ENCODE data around the gene TBX5. TPM values are rescaled to one million over a fixed set of nuclear protein-coding genes. Genes with fewer than 3 reads are reported as not detected.

TBX5 gene
- total RNA-seq, 4 donors from 2014 or later: 0.27 to 2.3 (median 1.0) TPM

DNA sequence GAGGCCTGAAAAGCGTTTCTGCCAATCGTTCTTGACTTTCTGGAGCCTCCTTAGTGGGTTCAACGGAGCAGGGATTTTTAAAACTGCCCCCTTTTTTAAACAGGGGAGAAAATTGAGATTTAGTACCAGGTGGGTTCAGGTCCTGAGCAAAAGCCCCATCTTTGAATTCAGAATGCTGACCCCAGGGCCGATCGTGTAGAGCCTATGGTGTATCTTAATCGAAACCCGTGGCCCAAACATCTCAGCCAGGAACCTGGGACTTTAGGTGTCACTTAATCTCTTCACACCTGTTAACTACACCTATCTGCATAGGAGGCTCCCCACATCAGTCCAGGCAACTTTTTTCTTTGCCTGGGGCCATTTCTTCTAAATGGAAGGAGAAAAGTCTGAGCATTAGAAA is 6.4 kb upstream of the TBX5 start:
- no peak for DNase-seq
- Histone ChIP-seq H3K36me3 (no peaks in the 10 kb centered on the region), H3K9me3 (no peaks in the 10 kb centered on the region), H3K27me3 (peaks cover 30% of the 10 kb centered on the region), H3K4me3 (replicated peaks in 1 of 3) (no peak overlapping the region), H3K27ac (no peak overlapping the region), H3K4me1 (peaks cover 0 to 9% of the 10 kb centered on the region in 2 donors)
- 20 to 27% methylated on average over 7 of the region's 7 CpGs for WGBS, 2 donors
- intact Hi-C loops (cut with DNase I): no loop called here
- TF ChIP-seq, protein P1, sequence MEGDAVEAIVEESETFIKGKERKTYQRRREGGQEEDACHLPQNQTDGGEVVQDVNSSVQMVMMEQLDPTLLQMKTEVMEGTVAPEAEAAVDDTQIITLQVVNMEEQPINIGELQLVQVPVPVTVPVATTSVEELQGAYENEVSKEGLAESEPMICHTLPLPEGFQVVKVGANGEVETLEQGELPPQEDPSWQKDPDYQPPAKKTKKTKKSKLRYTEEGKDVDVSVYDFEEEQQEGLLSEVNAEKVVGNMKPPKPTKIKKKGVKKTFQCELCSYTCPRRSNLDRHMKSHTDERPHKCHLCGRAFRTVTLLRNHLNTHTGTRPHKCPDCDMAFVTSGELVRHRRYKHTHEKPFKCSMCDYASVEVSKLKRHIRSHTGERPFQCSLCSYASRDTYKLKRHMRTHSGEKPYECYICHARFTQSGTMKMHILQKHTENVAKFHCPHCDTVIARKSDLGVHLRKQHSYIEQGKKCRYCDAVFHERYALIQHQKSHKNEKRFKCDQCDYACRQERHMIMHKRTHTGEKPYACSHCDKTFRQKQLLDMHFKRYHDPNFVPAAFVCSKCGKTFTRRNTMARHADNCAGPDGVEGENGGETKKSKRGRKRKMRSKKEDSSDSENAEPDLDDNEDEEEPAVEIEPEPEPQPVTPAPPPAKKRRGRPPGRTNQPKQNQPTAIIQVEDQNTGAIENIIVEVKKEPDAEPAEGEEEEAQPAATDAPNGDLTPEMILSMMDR (IDR thresholded peaks at IDR 0.05): no peak
- TF ChIP-seq POLR2A (IDR thresholded peaks at IDR 0.05): no peak

DNA sequence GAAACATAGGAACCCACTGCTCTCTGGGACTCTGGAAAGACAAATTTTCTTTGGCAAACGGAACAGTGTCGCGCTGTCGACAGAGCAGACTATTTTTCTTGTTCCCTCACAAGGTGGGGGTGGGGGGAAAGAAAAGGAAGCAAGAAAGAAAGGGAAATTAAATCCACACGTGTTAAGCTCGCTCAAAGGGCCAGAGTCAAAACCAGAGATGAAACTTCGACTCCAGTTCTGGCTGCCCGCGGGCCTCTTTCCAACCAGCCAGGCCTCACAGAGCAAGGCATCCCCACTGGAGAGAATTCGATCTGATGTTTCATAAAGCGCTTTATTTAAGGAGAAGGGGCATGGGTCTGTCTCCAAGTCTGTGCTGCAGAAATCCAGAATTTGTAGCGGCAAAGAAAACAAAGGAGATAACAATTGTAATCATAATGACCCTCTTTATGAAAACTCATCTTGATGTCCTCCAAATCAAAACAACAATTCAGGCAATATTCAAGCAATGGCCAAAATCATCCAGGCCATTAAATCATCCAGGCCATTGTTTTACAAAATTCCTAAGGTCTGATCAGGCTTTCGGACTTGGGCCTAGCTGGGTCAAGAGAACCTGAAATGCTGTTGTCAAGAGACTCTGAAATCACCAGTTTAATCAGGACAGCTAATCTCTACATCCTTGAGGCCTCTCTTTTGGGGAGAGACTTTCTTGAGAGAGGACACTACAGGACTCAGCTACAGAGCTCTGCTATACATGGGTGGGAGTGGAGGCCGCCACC is 5.3 kb upstream of the TBX5 start:
- Histone ChIP-seq H3K27ac (no peak overlapping the region), H3K4me1 (peaks cover 0 to 9% of the 10 kb centered on the region in 2 donors), H3K9me3 (no peaks in the 10 kb centered on the region), H3K36me3 (no peaks in the 10 kb centered on the region), H3K27me3 (peaks cover 39% of the 10 kb centered on the region), H3K4me3 (replicated peaks in 1 of 3) (no peak overlapping the region)
- WGBS, 2 donors: 40 to 41% methylated on average over 14 of the region's 14 CpGs
- DNase-seq: no peak
- intact Hi-C loops (cut with DNase I): no loop called here
- TF ChIP-seq POLR2A (IDR thresholded peaks at IDR 0.05): no peak
- TF ChIP-seq, protein P1 (IDR thresholded peaks at IDR 0.05): no peak

DNA sequence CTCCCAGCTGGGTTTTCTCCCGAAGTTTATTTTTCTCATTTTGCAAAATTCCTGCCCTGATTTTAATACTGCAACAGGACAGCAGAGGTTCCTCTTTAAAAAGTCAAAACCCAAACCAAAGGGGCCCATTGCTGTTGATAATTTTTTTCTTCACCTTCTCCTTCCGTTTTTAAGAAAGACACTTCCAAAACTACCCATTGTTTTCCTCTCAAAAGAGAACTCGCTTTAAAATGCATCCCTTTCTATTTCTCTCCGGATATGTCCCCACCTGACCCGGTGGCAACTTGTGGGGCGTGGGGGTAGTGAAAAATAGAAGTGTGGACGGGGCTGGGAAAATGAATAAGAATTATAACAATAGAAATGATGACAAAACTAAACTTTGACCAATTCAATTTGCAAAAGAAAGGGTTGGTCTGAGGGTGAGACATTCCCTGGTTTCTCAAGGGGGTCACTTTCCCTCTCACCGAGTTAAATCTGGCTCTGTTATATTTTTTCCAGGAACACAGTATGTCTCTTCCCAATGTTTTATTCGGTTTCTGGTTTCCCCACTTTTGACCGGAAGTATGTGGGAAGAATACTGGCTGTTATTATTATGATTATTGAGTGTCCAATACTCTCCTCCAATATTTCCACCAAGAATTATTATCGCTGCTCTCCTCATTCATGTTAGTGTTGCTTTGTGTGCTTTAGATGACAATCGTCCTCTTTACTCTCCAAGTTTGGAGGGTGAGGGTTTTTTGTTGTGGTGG is 4.1 kb upstream of the TBX5 start:
- intact Hi-C loops (cut with DNase I): no loop called here
- Histone ChIP-seq H3K27ac (no peak overlapping the region), H3K4me3 (replicated peaks in 1 of 3) (no peak overlapping the region)

DNA sequence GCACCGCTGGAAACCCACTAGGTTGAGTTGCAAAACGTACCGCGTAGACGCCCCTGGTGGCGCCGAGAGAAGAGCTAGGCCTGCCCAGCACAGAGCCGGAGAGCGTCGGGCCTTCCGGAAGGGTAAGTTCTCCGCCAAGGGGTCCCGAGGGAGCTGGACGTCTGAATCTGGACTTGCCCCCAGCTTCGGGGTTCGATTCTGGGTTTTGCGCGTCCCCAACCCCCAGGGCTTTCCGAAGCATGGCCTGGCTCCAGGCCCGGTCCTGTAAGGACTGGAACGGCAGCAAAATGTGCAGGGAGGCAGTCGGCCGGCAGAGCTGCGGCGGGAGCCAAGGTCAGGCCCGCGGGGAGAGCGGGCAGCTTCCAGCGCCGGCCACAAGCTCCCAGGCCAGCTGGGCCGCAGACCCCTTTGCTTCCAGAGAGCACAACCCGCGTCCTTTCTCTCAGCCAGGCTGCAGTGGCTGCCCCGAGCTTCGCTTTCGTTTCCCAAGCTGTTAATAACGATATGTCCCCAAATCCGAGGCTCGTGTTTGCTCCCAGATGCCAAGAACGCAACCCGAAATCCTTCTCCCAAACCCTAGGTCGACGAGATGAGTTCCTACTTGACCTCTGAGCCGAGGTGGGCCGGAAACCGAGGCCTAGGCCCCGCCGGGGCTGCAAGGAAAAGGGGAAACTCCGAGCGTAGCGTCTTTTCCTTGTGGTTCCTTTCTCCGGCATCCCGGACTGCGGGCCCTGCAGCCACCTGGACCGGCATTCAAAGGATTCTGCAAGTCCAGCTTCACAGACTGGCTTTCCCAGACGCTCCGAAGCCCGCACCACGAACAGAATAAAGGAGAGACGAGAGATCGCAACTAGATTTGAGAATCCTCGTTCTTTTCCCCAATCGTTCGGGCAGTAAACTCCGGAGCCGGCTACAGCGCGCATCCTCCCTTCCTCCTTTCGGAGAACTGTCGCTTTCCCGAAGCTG is 3.2 kb upstream of the TBX5 start:
- peaks cover 49% of the 10 kb centered on the region for H3K27me3 ChIP-seq
- peak overlapping the region in 2 of 3 donors; percentile 28 to 42 for H3K4me3 ChIP-seq (replicated peaks in 1 of 3)
- no peak for TF ChIP-seq POLR2A (IDR thresholded peaks at IDR 0.05)
- TF ChIP-seq, protein P1 (IDR thresholded peaks at IDR 0.05): no peak
- DNase-seq: peak; percentile 17 to 29
- no peak overlapping the region for H3K27ac ChIP-seq
- intact Hi-C loops (cut with DNase I): no loop called here
- 7 to 8% methylated on average over 44 to 67 of the region's 71 CpGs for WGBS, 2 donors
- H3K9me3 ChIP-seq: no peaks in the 10 kb centered on the region
- H3K4me1 ChIP-seq: peaks cover 8 to 15% of the 10 kb centered on the region in 2 donors
- no peaks in the 10 kb centered on the region for H3K36me3 ChIP-seq

More for the DNA sequence above, 4.1 kb upstream of the TBX5 start:
- Histone ChIP-seq H3K9me3 (no peaks in the 10 kb centered on the region), H3K36me3 (no peaks in the 10 kb centered on the region), H3K27me3 (peaks cover 43% of the 10 kb centered on the region), H3K4me1 (peaks cover 7 to 14% of the 10 kb centered on the region in 2 donors)
- no peak for DNase-seq
- TF ChIP-seq, protein P1 (IDR thresholded peaks at IDR 0.05): no peak
- TF ChIP-seq POLR2A (IDR thresholded peaks at IDR 0.05): no peak
- WGBS, 2 donors: 17 to 21% methylated on average over 12 of the region's 12 CpGs

Data from thyroid gland (tissue), 4 donors.